B cell (primary cell): ENCODE measurements around the gene NTM. TPM values are rescaled to one million over a fixed set of nuclear protein-coding genes. Genes with fewer than 3 reads are reported as not detected.

Source experiments
- ATAC-seq: fragments of 200-7000 bp; cut with Tn5 transposase; one replicate; pipeline ENCODE4 v1.10.0; 2021; ENCODE audit warnings: low read depth, mild to moderate bottlenecking, moderate number of reproducible peaks, moderate library complexity
- CTCF ChIA-PET: fragments of 350-600 bp; sonication (Branson Sonifier 250); formaldehyde crosslinking; loops from one replicate; lab custom pipeline; 2021; ENCODE audit warnings: antibody characterized with exemption, inconsistent platforms; lab: Charles Lee
- POLR2A ChIA-PET: fragments of 350-600 bp; sonication (Branson Sonifier 250); formaldehyde crosslinking; loops from one replicate; lab custom pipeline; 2021; ENCODE audit warnings: antibody characterized with exemption; lab: Charles Lee
- DNase-seq: peaks from one replicate; pipeline ENCODE4 v3.0.0; 2013
- H2AFZ ChIP-seq: 2 replicates; pipeline ENCODE4 v1.6.1; 2012; ENCODE audit warnings: mild to moderate bottlenecking, low read depth, low read length; ENCODE audit not compliant: insufficient read depth, poor library complexity, severe bottlenecking
- H3K27ac ChIP-seq, 2 donors: 1 replicate in 1 of 2; 2 replicates in 1 of 2; pipeline ENCODE4 v1.5.1; 2012 to 2013; ENCODE audit warnings: low read length in 2 of 2, mild to moderate bottlenecking in 2 of 2, moderate library complexity in 1 of 2
- H3K27me3 ChIP-seq, 4 experiments: fragments of 200-600 bp in 1 of 4; sonication (generic) in 1 of 4; replicated peaks in 1 of 4; 1 replicate in 2 of 4; 2 replicates in 2 of 4; pipeline versions ENCODE4 v1.6.1 to v1.7.0; 2013 to 2016; ENCODE audit warnings: low read length in 3 of 4, mild to moderate bottlenecking in 2 of 4, mixed read lengths in 1 of 4, moderate library complexity in 1 of 4; ENCODE audit not compliant: insufficient read depth in 4 of 4, control insufficient read depth in 3 of 4; ENCODE audit errors: control extremely low read depth in 1 of 4
- H3K36me3 ChIP-seq, 2 experiments: replicated peaks in 1 of 2; 1 replicate in 1 of 2; 2 replicates in 1 of 2; pipeline versions ENCODE4 v1.6.1 to v1.7.1; 2013; ENCODE audit warnings: low read length in 1 of 2; ENCODE audit not compliant: insufficient read depth in 2 of 2, control insufficient read depth in 1 of 2; ENCODE audit errors: control extremely low read depth in 1 of 2, extremely low read depth in 1 of 2
- H3K4me1 ChIP-seq, 2 donors: fragments of 200-600 bp in 1 of 2; sonication (generic) in 1 of 2; 1 replicate in 1 of 2; 2 replicates in 1 of 2; pipeline versions ENCODE4 v1.5.1 to v1.6.1; 2013 to 2017; ENCODE audit warnings: low read length in 2 of 2; ENCODE audit not compliant: control insufficient read depth in 2 of 2, insufficient read depth in 2 of 2
- H3K4me2 ChIP-seq: replicated peaks from 2 replicates; pipeline ENCODE3; 2012; ENCODE audit warnings: mild to moderate bottlenecking, low read depth, low read length; ENCODE audit not compliant: poor library complexity, severe bottlenecking
- H3K4me3 ChIP-seq, 5 experiments: fragments of 200-600 bp in 1 of 5; sonication (generic) in 1 of 5; 1 replicate in 3 of 5; 2 replicates in 2 of 5; pipeline versions ENCODE4 v1.5.1 to v1.7.0; 2011 to 2016; ENCODE audit warnings: low read length in 4 of 5, mild to moderate bottlenecking in 4 of 5, low read depth in 2 of 5, control low read depth in 1 of 5, moderate library complexity in 1 of 5; ENCODE audit not compliant: insufficient read depth in 1 of 5; ENCODE audit errors: control extremely low read depth in 1 of 5, extremely low read depth in 1 of 5
- H3K79me2 ChIP-seq: fragments of 200-600 bp; sonication (generic); one replicate; pipeline ENCODE4 v1.6.0; 2016; ENCODE audit warnings: low read length; ENCODE audit not compliant: control insufficient read depth, insufficient read depth
- H3K9ac ChIP-seq: fragments of 200-600 bp; sonication (generic); 2 replicates; pipeline ENCODE4 v1.6.1; 2017; ENCODE audit warnings: mild to moderate bottlenecking, low read length, moderate library complexity
- H3K9me3 ChIP-seq, 3 donors: one replicate each; pipeline versions ENCODE4 v1.6.1 to v1.7.1; 2013; ENCODE audit warnings: low read length in 2 of 3; ENCODE audit not compliant: control insufficient read depth in 2 of 3, insufficient read depth in 1 of 3; ENCODE audit errors: control extremely low read depth in 1 of 3
- H4K20me1 ChIP-seq: 2 replicates; pipeline ENCODE4 v1.6.0; 2012; ENCODE audit warnings: mild to moderate bottlenecking, low read length; ENCODE audit not compliant: insufficient read depth, control insufficient read depth, poor library complexity, severe bottlenecking
- H3K27ac Mint-ChIP-seq: one replicate; pipeline ENCODE4 v1.8.0; 2021; ENCODE audit warnings: mixed read lengths
- H3K27me3 Mint-ChIP-seq: one replicate; pipeline ENCODE4 v1.8.0; 2021; ENCODE audit warnings: mixed read lengths
- H3K4me1 Mint-ChIP-seq: one replicate; pipeline ENCODE4 v1.8.0; 2021; ENCODE audit warnings: mixed read lengths
- H3K4me3 Mint-ChIP-seq: one replicate; pipeline ENCODE4 v1.8.0; 2021; ENCODE audit warnings: mixed read lengths
- H3K9me3 Mint-ChIP-seq: one replicate; pipeline ENCODE4 v1.8.0; 2022; ENCODE audit warnings: mixed read lengths; ENCODE audit not compliant: insufficient read depth
- EZH2 ChIP-seq: IDR thresholded peaks from 2 replicates; pipeline ENCODE4 v1.6.1; 2012; ENCODE audit warnings: borderline replicate concordance, low read depth, mild to moderate bottlenecking, moderate library complexity, low read length; ENCODE audit not compliant: insufficient read depth, poor library complexity, severe bottlenecking
- WGBS: methylation state at CpG from one replicate; pipeline ENCODE4 v1.1.5; 2013; ENCODE audit warnings: missing lambda C conversion rate; ENCODE audit not compliant: insufficient coverage; 5-methylcytosine and 5-hydroxymethylcytosine counted together
- intact Hi-C: fragments of 100-400 bp; cut with micrococcal nuclease; formaldehyde crosslinking; loops from one replicate; pipeline ENCODE4 v1.10.0; 2022
- polyA plus RNA-seq: library from polyadenylated mRNA; depleted of rRNA; stranded (reverse); fragments of >200 nt; gene quantifications from 2 replicates; pipeline ENCODE4 v1.2.3, GENCODE V29; 2012
- total RNA-seq, 2 donors: library from RNA; stranded (reverse); fragments of 120-200 nt in 1 of 2; gene quantifications; 1 replicate in 1 of 2; 2 replicates in 1 of 2; pipeline versions ENCODE4 v1.2.3 to v1.2.4, GENCODE V29; 2013 to 2022
- TF ChIP-seq, protein P1 (sequence below): fragments of 200-600 bp; IDR thresholded peaks from one replicate; pipeline ENCODE4 v1.8.0; 2022; ENCODE audit warnings: antibody characterized with exemption, mild to moderate bottlenecking

The NTM gene
- total and polyA plus RNA-seq, 2 donors (not counting 1 experiment from before 2014, with no cell fraction given) = not detected

DNA sequence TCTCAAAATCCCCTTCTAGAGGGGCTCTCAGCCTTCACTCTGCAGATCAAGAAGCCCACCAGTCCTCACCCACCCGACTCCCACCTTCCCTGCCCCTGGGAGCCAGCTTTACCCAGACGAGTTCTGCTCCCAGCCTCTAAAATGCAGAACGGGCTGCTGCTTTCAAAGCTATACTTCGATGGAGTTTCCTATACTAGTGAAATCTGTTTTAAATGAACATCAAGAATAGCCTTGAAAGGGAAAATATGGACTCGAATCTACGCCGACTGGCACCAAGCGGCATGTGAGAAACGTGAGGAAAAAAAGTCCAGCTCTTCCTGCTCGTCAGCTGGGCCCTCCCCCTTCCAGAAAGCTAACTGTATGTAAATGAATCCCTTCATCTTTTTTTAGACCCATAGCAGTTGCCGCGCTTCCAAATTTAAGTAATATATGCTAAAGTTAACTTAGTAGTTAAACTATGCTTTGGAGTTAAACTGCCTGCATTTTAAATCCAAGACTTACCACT lies 211.7 kb downstream of the NTM start:
- Histone ChIP-seq H3K4me3 (no peak overlapping the region), H3K27ac (no peak overlapping the region), H2AFZ (no peak overlapping the region), H3K36me3 (no peaks in the 10 kb centered on the region), H3K9me3 (peaks cover 0 to 7% (median 0%) of the 10 kb centered on the region in 3 donors), H3K79me2 (no peaks in the 10 kb centered on the region), H3K4me1 (no peaks in the 10 kb centered on the region), H4K20me1 (no peaks in the 10 kb centered on the region), H3K4me2 (no peak overlapping the region), H3K9ac (no peak overlapping the region), H3K27me3 (no peaks in the 10 kb centered on the region)
- Mint-ChIP-seq H3K9me3 (peaks cover 2% of the 10 kb centered on the region), H3K4me1 (no peaks in the 10 kb centered on the region), H3K27me3 (peaks cover 7% of the 10 kb centered on the region), H3K27ac (no peak overlapping the region), H3K4me3 (no peak overlapping the region)
- ChIA-PET POLR2A (no interaction called here), CTCF (no interaction called here)
- TF ChIP-seq, protein P1, sequence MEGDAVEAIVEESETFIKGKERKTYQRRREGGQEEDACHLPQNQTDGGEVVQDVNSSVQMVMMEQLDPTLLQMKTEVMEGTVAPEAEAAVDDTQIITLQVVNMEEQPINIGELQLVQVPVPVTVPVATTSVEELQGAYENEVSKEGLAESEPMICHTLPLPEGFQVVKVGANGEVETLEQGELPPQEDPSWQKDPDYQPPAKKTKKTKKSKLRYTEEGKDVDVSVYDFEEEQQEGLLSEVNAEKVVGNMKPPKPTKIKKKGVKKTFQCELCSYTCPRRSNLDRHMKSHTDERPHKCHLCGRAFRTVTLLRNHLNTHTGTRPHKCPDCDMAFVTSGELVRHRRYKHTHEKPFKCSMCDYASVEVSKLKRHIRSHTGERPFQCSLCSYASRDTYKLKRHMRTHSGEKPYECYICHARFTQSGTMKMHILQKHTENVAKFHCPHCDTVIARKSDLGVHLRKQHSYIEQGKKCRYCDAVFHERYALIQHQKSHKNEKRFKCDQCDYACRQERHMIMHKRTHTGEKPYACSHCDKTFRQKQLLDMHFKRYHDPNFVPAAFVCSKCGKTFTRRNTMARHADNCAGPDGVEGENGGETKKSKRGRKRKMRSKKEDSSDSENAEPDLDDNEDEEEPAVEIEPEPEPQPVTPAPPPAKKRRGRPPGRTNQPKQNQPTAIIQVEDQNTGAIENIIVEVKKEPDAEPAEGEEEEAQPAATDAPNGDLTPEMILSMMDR = no peak
- TF ChIP-seq EZH2 = no peak
- 81% methylated on average over 10 of the region's 12 CpGs for WGBS
- intact Hi-C loops = no loop called here
- DNase-seq = no peak
- no peak for ATAC-seq

DNA sequence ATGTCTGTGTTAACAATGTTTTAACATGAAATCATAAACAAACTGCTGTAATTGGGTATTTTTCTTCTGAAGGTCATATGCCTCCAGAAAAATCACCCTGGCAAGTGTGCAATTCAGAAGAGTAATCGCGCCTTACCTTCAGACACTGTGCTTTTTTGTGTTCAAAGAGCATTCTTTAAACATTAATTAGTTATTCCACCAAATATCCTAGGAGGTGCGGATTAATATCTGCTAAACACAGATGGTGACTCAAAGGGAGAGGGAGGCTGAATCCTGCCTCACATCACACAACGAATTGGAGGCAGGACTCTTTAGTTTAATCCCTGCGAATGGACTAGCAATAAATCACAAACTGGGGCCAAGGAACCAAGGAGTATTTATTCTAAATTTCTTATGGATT lies 213.0 kb downstream of the NTM start:
- Mint-ChIP-seq H3K9me3 (peaks cover 2% of the 10 kb centered on the region), H3K27ac (no peak overlapping the region), H3K4me1 (no peaks in the 10 kb centered on the region), H3K27me3 (peaks cover 3% of the 10 kb centered on the region), H3K4me3 (no peak overlapping the region)
- CTCF ChIA-PET = no interaction called here
- Histone ChIP-seq H3K27ac (no peak overlapping the region), H3K79me2 (no peaks in the 10 kb centered on the region), H3K4me3 (no peak overlapping the region), H2AFZ (no peak overlapping the region), H3K9ac (no peak overlapping the region), H3K36me3 (no peaks in the 10 kb centered on the region), H3K9me3 (peaks cover 0 to 7% (median 0%) of the 10 kb centered on the region in 3 donors), H4K20me1 (no peaks in the 10 kb centered on the region), H3K4me1 (no peaks in the 10 kb centered on the region), H3K27me3 (no peaks in the 10 kb centered on the region), H3K4me2 (no peak overlapping the region)
- ATAC-seq = no peak
- no CpG with 5 or more reads among the region's 5 CpGs for WGBS
- TF ChIP-seq EZH2 = no peak
- TF ChIP-seq, protein P1 = no peak
- POLR2A ChIA-PET = no interaction called here
- no peak for DNase-seq
- intact Hi-C loops = no loop called here
